IPS-NIHi7 (cell line): ENCODE results near the gene MBTPS2.

Source experiments
- DNase-seq: peaks from one replicate; pipeline ENCODE4 v3.0.0; 2012; ENCODE audit warnings: mixed read lengths; ENCODE audit errors: extremely low spot score

MBTPS2 gene

DNA sequence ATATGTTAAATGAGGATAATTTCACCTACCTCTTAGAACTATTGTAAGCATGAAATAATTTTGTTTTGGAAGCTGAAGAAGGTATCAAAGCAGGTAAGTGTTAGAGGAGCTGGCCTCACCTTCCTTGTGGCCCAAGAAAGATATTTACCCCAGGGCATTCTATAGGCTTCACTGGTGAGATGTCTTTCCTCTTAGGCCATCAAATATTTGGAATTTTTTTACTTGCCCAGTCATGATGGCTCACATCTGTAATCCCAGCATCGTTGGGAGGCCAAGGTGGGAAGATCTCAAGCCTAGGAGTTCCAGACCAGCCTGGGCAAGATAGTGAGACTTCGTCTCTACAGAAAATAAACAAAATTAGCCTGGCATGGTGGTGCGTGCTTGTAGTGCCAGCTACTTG lies 95.0 kb downstream of the MBTPS2 start:
- no peak for DNase-seq
